ENCODE results near the gene CTPS1. TPM values are rescaled to one million over a fixed set of nuclear protein-coding genes. Genes with fewer than 3 reads are reported as not detected.

CTPS1 gene
- polyA plus RNA-seq, 2 of the 4 experiments (the other 2 are of a cell fraction) = 159 to 181 TPM

- TF ChIP-seq ATOH8 (CRISPR knock-in tag; IDR thresholded peaks at IDR 0.05; ENCODE audit: low read depth) (no peak), CBX2 (IDR thresholded peaks at IDR 0.05; ENCODE audit: borderline replicate concordance, low read depth) (no peak), CHD4 (IDR thresholded peaks at IDR 0.05; ENCODE audit: borderline replicate concordance) (no peak), KDM1A (IDR thresholded peaks at IDR 0.05; ENCODE audit: low read depth) (no peak), HOXB13 (CRISPR knock-in tag; IDR thresholded peaks at IDR 0.05; ENCODE audit: low read depth) (no peak), HOXA7 (CRISPR knock-in tag; IDR thresholded peaks at IDR 0.05) (no peak), FOSL2 (IDR thresholded peaks at IDR 0.05) (peak; percentile 31; the same call in 1 of the 2 replicates), FOSL2 (CRISPR knock-in tag; IDR thresholded peaks at IDR 0.05) (peak; percentile 87), MAZ (IDR thresholded peaks at IDR 0.05; ENCODE audit: borderline replicate concordance, low read depth, low read length) (no peak)
- TF ChIP-seq, protein P1, sequence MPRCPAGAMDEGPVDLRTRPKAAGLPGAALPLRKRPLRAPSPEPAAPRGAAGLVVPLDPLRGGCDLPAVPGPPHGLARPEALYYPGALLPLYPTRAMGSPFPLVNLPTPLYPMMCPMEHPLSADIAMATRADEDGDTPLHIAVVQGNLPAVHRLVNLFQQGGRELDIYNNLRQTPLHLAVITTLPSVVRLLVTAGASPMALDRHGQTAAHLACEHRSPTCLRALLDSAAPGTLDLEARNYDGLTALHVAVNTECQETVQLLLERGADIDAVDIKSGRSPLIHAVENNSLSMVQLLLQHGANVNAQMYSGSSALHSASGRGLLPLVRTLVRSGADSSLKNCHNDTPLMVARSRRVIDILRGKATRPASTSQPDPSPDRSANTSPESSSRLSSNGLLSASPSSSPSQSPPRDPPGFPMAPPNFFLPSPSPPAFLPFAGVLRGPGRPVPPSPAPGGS (IDR thresholded peaks at IDR 0.05) = no peak
Observed at GRCh38 chr1:40948741-40949443, 30.6 kb upstream of the CTPS1 start (continued).

- POLR2A ChIA-PET = interaction anchor here (0.7 to 8.9 kb wide), 4 partner anchors 85 to 97 kb away, joined by 3 to 128 read pairs (median 4); partner anchors contain the start of gene CITED4
Observed at GRCh38 chr1:40949563-40949962, 29.9 kb upstream of the CTPS1 start.

More at GRCh38 chr1:40949563-40949962, 29.9 kb upstream of the CTPS1 start:
- peak overlapping the region; percentile 72 to 88 for H3K27ac ChIP-seq
- peaks cover 7% of the 10 kb centered on the region; the same call in 1 of the 3 replicates for H3K9me3 ChIP-seq
- ATAC-seq (no peak), FAIRE-seq (no peak), DNase-seq (ENCODE audit: low read depth in 1 of 2, low spot score in 1 of 2) (no peak)
- no peak for TF ChIP-seq RARB (CRISPR knock-in tag; IDR thresholded peaks at IDR 0.05)
- TF ChIP-seq USF2 (IDR thresholded peaks at IDR 0.05) = no peak
- no peak for TF ChIP-seq RNF2 (IDR thresholded peaks at IDR 0.05; ENCODE audit: borderline replicate concordance, low read depth)
- TF ChIP-seq TP53 (CRISPR knock-in tag; IDR thresholded peaks at IDR 0.05) = no peak
- TF ChIP-seq ZSCAN20 (CRISPR knock-in tag; IDR thresholded peaks at IDR 0.05) = no peak
- TF ChIP-seq HOXA7 (CRISPR knock-in tag; IDR thresholded peaks at IDR 0.05) = no peak
- no peak for TF ChIP-seq KDM5A (IDR thresholded peaks at IDR 0.05)
- TF ChIP-seq, protein P2, sequence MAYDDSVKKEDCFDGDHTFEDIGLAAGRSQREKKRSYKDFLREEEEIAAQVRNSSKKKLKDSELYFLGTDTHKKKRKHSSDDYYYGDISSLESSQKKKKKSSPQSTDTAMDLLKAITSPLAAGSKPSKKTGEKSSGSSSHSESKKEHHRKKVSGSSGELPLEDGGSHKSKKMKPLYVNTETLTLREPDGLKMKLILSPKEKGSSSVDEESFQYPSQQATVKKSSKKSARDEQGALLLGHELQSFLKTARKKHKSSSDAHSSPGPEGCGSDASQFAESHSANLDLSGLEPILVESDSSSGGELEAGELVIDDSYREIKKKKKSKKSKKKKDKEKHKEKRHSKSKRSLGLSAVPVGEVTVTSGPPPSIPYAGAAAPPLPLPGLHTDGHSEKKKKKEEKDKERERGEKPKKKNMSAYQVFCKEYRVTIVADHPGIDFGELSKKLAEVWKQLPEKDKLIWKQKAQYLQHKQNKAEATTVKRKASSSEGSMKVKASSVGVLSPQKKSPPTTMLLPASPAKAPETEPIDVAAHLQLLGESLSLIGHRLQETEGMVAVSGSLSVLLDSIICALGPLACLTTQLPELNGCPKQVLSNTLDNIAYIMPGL (CRISPR knock-in tag; IDR thresholded peaks at IDR 0.05; ENCODE audit: borderline replicate concordance) = no peak
- no peak for TF ChIP-seq MAX (IDR thresholded peaks at IDR 0.05)
- no peak for TF ChIP-seq NPAS2 (CRISPR knock-in tag; IDR thresholded peaks at IDR 0.05; ENCODE audit: borderline replicate concordance)
- no peak for TF ChIP-seq POLR2A (IDR thresholded peaks at IDR 0.05; ENCODE audit: low read length)
- no peak for TF ChIP-seq REST (IDR thresholded peaks at IDR 0.05)
- TF ChIP-seq ELK1 (IDR thresholded peaks at IDR 0.05; ENCODE audit: low read depth, low read length) = no peak
- no peak for TF ChIP-seq MAFK (IDR thresholded peaks at IDR 0.05; ENCODE audit: partially characterized antibody)
- peaks cover 33% of the 10 kb centered on the region for H3K4me1 ChIP-seq
- WGBS (ENCODE audit: missing lambda C conversion rate) = 82% methylated on average over 6 of the region's 6 CpGs
- CTCF ChIA-PET = interaction anchor here (0.6 to 22.4 kb wide), 17 partner anchors 10 to 333 kb away, joined by 3 to 602 read pairs (median 8); partner anchors contain the start of genes CITED4 and CTPS1
- H3K4me3 ChIP-seq = no peak overlapping the region
- H3K4me2 ChIP-seq = no peak overlapping the region

Measured in A549 (cell line).